ENCODE measurements around the gene ANO8. TPM values are rescaled to one million over a fixed set of nuclear protein-coding genes. Genes with fewer than 3 reads are reported as not detected.
A peak's percentile ranks its signal among the peaks of the same experiment; 100 is the strongest.

ANO8 gene
- total RNA-seq, 4 donors from 2014 or later = 6.2 to 24.5 (median 9.9) TPM

- no peak overlapping the region for H3K4me3 ChIP-seq
- no peaks in the 10 kb centered on the region for H3K36me3 ChIP-seq
- intact Hi-C loops (cut with DNase I; ENCODE audit: low total_unique reads) = no loop called here
- H3K9me3 ChIP-seq = no peaks in the 10 kb centered on the region
- no peaks in the 10 kb centered on the region for H3K4me1 ChIP-seq
- ATAC-seq = no peak
- no peaks in the 10 kb centered on the region for H3K27me3 ChIP-seq
- TF ChIP-seq POLR2A (IDR thresholded peaks at IDR 0.05) = no peak
- TF ChIP-seq CTCF (IDR thresholded peaks at IDR 0.05 in 4 of 5, conservative IDR thresholded peaks at IDR 0.05 in 1 of 5) = no peak
- in situ Hi-C loops (cut with MboI; ENCODE audit: low sequenced_read_pairs in 4 of 4) = no loop called here
- H3K27ac ChIP-seq = no peak overlapping the region
- DNase-seq = no peak
These were observed 25.5 kb upstream of the ANO8 start for GRCh38 chr19:17359905-17360800.

GRCh38 chr19:17358395-17358794 is 23.7 kb upstream of the ANO8 start:
- in situ Hi-C loops (cut with MboI; ENCODE audit: low sequenced_read_pairs in 4 of 4) (no loop called here), intact Hi-C loops (cut with DNase I; ENCODE audit: low total_unique reads) (no loop called here)
- DNase-seq (peak in 1 of 2 donors; percentile 33), ATAC-seq (peak; percentile 53 to 58)
- Histone ChIP-seq H3K27ac (peak overlapping the region; percentile 12 to 75 (median 56)), H3K9me3 (no peaks in the 10 kb centered on the region), H3K4me1 (no peaks in the 10 kb centered on the region), H3K36me3 (no peaks in the 10 kb centered on the region), H3K4me3 (no peak overlapping the region), H3K27me3 (no peaks in the 10 kb centered on the region)
- TF ChIP-seq CTCF (IDR thresholded peaks at IDR 0.05 in 4 of 5, conservative IDR thresholded peaks at IDR 0.05 in 1 of 5) = no peak
- no peak for TF ChIP-seq POLR2A (IDR thresholded peaks at IDR 0.05)

GRCh38 chr19:17357724-17358123 is 23.1 kb upstream of the ANO8 start:
- Histone ChIP-seq H3K27ac (peak overlapping the region; percentile 12 to 75 (median 56)), H3K4me3 (no peak overlapping the region), H3K4me1 (no peaks in the 10 kb centered on the region), H3K36me3 (no peaks in the 10 kb centered on the region), H3K9me3 (no peaks in the 10 kb centered on the region), H3K27me3 (peaks cover 0 to 4% (median 0%) of the 10 kb centered on the region in 3 donors)
- in situ Hi-C loops (cut with MboI; ENCODE audit: low sequenced_read_pairs in 4 of 4) (no loop called here), intact Hi-C loops (cut with DNase I; ENCODE audit: low total_unique reads) (no loop called here)
- ATAC-seq (peak in 1 of 2 donors; percentile 40), DNase-seq (no peak)
- TF ChIP-seq POLR2A (IDR thresholded peaks at IDR 0.05) = no peak
- TF ChIP-seq CTCF (IDR thresholded peaks at IDR 0.05 in 4 of 5, conservative IDR thresholded peaks at IDR 0.05 in 1 of 5) = no peak

GRCh38 chr19:17357078-17357666 is 22.5 kb upstream of the ANO8 start:
- Histone ChIP-seq H3K4me3 (no peak overlapping the region), H3K36me3 (no peaks in the 10 kb centered on the region), H3K27ac (peak overlapping the region in 3 of 4 donors; percentile 52 to 75 (median 60)), H3K9me3 (no peaks in the 10 kb centered on the region), H3K27me3 (peaks cover 0 to 6% (median 0%) of the 10 kb centered on the region in 3 donors), H3K4me1 (no peaks in the 10 kb centered on the region)
- intact Hi-C loops (cut with DNase I; ENCODE audit: low total_unique reads) (no loop called here), in situ Hi-C loops (cut with MboI; ENCODE audit: low sequenced_read_pairs in 4 of 4) (no loop called here)
- no peak for TF ChIP-seq POLR2A (IDR thresholded peaks at IDR 0.05)
- no peak for TF ChIP-seq CTCF (IDR thresholded peaks at IDR 0.05 in 4 of 5, conservative IDR thresholded peaks at IDR 0.05 in 1 of 5)
- no peak for DNase-seq
- no peak for ATAC-seq
